ENCODE data around the gene F8.

Gene F8

DNA sequence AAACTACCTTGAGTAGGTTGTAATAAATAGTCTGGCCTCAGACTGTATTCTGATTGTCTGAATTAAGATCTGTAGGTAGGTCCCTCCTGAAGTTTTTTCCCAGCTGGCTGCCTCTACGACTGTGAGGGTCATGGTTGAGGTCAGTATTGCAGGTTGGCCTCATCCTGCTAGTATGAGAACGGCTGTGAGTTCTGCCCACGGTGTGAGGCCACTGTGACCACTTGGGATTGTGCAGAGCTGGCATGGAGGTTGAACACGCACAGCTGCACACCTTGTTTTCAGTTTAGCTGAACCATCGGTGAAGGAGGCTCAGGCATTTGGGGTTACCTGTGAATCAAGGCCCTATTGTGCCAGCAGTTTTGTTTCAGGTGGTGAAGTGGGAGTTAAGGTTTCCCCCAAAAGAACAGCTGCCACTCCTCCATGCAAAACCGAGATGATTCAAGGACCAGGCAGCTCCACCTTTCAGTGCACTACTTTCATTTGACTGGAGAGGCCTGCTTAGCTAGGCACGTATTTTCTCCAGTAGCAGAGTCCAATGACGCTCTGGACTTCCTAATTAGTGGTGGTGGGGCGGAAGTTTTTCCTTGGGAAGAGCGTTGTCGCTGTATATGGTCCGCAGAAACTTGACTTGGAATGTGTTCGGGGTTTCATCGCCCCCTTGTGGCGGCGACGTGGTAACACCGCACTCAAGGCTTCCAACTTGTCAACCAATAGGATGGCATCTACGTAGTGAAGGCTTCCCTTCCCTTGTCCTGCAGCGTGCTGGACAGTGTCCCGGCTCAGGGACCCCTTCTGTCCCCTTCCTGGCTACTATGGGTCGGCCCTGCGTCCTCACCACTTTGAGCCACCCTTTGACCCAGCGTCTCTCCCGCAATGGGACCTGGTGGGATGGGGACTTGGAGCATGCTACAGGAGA, 34.6 kb upstream of the F8 start:
- Histone ChIP-seq H3K79me2 (ENCODE audit: insufficient read depth, low read length) (no peaks in the 10 kb centered on the region), H3K27me3 (ENCODE audit: insufficient read depth, low read length, poor library complexity, severe bottlenecking) (no peaks in the 10 kb centered on the region), H3K4me2 (ENCODE audit: low read depth, low read length, poor library complexity, severe bottlenecking) (peak overlapping the region; percentile 41), H4K20me1 (ENCODE audit: insufficient read depth, low read length, poor library complexity, severe bottlenecking) (no peaks in the 10 kb centered on the region), H2AFZ (ENCODE audit: low read length) (no peak overlapping the region), H3K4me1 (ENCODE audit: insufficient read depth, low read length, poor library complexity, severe bottlenecking) (peaks cover 8% of the 10 kb centered on the region), H3K9ac (ENCODE audit: low read depth, low read length, poor library complexity, severe bottlenecking) (peak overlapping the region; percentile 12), H3K9me2 (replicated peaks; ENCODE audit: low read depth, low read length) (no peaks in the 10 kb centered on the region), H3K36me3 (ENCODE audit: insufficient read depth, low read length) (peaks cover 6% of the 10 kb centered on the region; the same call in 1 of the 2 replicates), H3K9me3 (ENCODE audit: insufficient read depth, low read depth, low read length) (no peaks in the 10 kb centered on the region), H3K4me3 (ENCODE audit: low read length, poor library complexity, severe bottlenecking) (no peak overlapping the region), H3F3A (ENCODE audit: low read depth) (no peaks in the 10 kb centered on the region)
- TF ChIP-seq, protein P1, sequence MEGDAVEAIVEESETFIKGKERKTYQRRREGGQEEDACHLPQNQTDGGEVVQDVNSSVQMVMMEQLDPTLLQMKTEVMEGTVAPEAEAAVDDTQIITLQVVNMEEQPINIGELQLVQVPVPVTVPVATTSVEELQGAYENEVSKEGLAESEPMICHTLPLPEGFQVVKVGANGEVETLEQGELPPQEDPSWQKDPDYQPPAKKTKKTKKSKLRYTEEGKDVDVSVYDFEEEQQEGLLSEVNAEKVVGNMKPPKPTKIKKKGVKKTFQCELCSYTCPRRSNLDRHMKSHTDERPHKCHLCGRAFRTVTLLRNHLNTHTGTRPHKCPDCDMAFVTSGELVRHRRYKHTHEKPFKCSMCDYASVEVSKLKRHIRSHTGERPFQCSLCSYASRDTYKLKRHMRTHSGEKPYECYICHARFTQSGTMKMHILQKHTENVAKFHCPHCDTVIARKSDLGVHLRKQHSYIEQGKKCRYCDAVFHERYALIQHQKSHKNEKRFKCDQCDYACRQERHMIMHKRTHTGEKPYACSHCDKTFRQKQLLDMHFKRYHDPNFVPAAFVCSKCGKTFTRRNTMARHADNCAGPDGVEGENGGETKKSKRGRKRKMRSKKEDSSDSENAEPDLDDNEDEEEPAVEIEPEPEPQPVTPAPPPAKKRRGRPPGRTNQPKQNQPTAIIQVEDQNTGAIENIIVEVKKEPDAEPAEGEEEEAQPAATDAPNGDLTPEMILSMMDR (conservative IDR thresholded peaks at IDR 0.05; ENCODE audit: low read length), result peak; percentile 64
- TF ChIP-seq EZH2phosphoT487 (IDR thresholded peaks at IDR 0.05; ENCODE audit: borderline replicate concordance), result no peak

DNA sequence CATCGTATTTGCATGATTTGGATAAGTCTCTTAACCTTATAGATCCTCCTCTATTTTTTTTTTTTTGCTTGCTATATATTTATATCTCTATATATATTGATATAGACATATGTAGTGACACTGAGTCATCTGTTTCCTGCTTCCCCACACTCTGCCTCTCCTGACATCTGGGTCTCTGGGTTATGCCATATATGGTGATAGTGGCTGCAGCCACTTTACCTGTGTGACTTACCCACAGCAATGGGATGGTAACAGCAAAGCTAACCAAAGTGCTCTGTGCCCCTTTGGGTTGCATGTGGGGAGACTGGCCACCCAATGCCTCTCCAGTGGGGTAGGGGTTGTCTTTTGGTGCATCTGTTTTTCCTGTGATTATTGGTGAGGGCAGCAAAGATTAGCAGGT, 33.9 kb upstream of the F8 start:
- no peaks in the 10 kb centered on the region for H4K20me1 ChIP-seq (ENCODE audit: insufficient read depth, low read length, poor library complexity, severe bottlenecking)
- TF ChIP-seq, protein P1 (conservative IDR thresholded peaks at IDR 0.05; ENCODE audit: low read length), result no peak
- no peak for TF ChIP-seq EZH2phosphoT487 (IDR thresholded peaks at IDR 0.05; ENCODE audit: borderline replicate concordance)
- H3K4me3 ChIP-seq (ENCODE audit: low read length, poor library complexity, severe bottlenecking), result no peak overlapping the region
- H3K9me3 ChIP-seq (ENCODE audit: insufficient read depth, low read depth, low read length), result no peaks in the 10 kb centered on the region
- H3K4me2 ChIP-seq (ENCODE audit: low read depth, low read length, poor library complexity, severe bottlenecking), result peak overlapping the region; percentile 41
- H3K36me3 ChIP-seq (ENCODE audit: insufficient read depth, low read length), result peaks cover 11% of the 10 kb centered on the region; the same call in 1 of the 2 replicates
- H3K79me2 ChIP-seq (ENCODE audit: insufficient read depth, low read length), result no peaks in the 10 kb centered on the region
- H3K4me1 ChIP-seq (ENCODE audit: insufficient read depth, low read length, poor library complexity, severe bottlenecking), result peaks cover 10% of the 10 kb centered on the region
- no peaks in the 10 kb centered on the region for H3K9me2 ChIP-seq (replicated peaks; ENCODE audit: low read depth, low read length)
- no peaks in the 10 kb centered on the region for H3K27me3 ChIP-seq (ENCODE audit: insufficient read depth, low read length, poor library complexity, severe bottlenecking)
- no peaks in the 10 kb centered on the region for H3F3A ChIP-seq (ENCODE audit: low read depth)
- H3K9ac ChIP-seq (ENCODE audit: low read depth, low read length, poor library complexity, severe bottlenecking), result peak overlapping the region; percentile 12
- H2AFZ ChIP-seq (ENCODE audit: low read length), result no peak overlapping the region

DNA sequence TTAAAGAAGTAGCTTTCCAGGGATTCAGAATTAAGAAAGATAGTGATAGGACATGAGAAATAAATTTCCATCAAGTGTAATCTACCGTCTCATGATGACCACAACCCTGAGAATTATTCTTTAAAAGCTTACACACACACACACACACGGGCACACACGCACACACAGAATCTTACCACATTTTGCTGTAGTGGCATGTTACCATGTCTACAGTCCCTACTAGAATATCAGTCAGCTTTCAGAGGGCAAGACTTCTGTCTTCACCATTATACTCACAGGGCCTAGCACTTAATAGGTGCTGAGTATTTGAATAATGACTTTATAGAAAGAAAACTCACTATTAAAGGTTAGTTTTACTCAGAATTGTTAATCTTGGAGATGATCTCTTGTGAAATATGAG, 33.0 kb upstream of the F8 start:
- Histone ChIP-seq H3K4me1 (ENCODE audit: insufficient read depth, low read length, poor library complexity, severe bottlenecking) (peaks cover 18% of the 10 kb centered on the region), H3K9me2 (replicated peaks; ENCODE audit: low read depth, low read length) (no peaks in the 10 kb centered on the region), H3K79me2 (ENCODE audit: insufficient read depth, low read length) (no peaks in the 10 kb centered on the region), H3K9me3 (ENCODE audit: insufficient read depth, low read depth, low read length) (no peaks in the 10 kb centered on the region), H2AFZ (ENCODE audit: low read length) (no peak overlapping the region), H3K36me3 (ENCODE audit: insufficient read depth, low read length) (peaks cover 11% of the 10 kb centered on the region; the same call in 1 of the 2 replicates), H4K20me1 (ENCODE audit: insufficient read depth, low read length, poor library complexity, severe bottlenecking) (no peaks in the 10 kb centered on the region), H3K9ac (ENCODE audit: low read depth, low read length, poor library complexity, severe bottlenecking) (no peak overlapping the region), H3K4me2 (ENCODE audit: low read depth, low read length, poor library complexity, severe bottlenecking) (no peak overlapping the region), H3F3A (ENCODE audit: low read depth) (no peaks in the 10 kb centered on the region), H3K4me3 (ENCODE audit: low read length, poor library complexity, severe bottlenecking) (no peak overlapping the region), H3K27me3 (ENCODE audit: insufficient read depth, low read length, poor library complexity, severe bottlenecking) (no peaks in the 10 kb centered on the region)
- TF ChIP-seq, protein P1 (conservative IDR thresholded peaks at IDR 0.05; ENCODE audit: low read length), result no peak
- TF ChIP-seq EZH2phosphoT487 (IDR thresholded peaks at IDR 0.05; ENCODE audit: borderline replicate concordance), result no peak
